PC-3 (cell line): ENCODE data around the gene S100A5. TPM values are rescaled to one million over a fixed set of nuclear protein-coding genes. Genes with fewer than 3 reads are reported as not detected.

Source experiments
- ATAC-seq: fragments of 200-7000 bp; cut with Tn5 transposase; 2 replicates; pipeline ENCODE4 v1.9.1; 2020; ENCODE audit warnings: mild to moderate bottlenecking, moderate library complexity
- BruUV-seq: library from RNA; stranded (reverse); fragments of 400-500 nt; replicated peaks from 2 replicates; lab custom pipeline; 2021; lab: Mats Ljungman, UMichigan
- CTCF ChIA-PET: fragments of 300-600 bp; sonication (Branson Sonifier 250); formaldehyde crosslinking; loops from one replicate; lab custom pipeline; 2022; ENCODE audit warnings: antibody characterized with exemption; lab: Charles Lee
- POLR2A ChIA-PET: fragments of 300-600 bp; sonication (Branson Sonifier 250); formaldehyde crosslinking; loops from one replicate; lab custom pipeline; 2022; ENCODE audit warnings: antibody characterized with exemption; ENCODE audit not compliant: unreplicated experiment; lab: Charles Lee
- DNase-seq: peaks from one replicate; pipeline ENCODE4 v3.0.0-alpha.2; 2015
- H2AFZ ChIP-seq: fragments of 300-600 bp; sonication (generic); 2 replicates; pipeline ENCODE4 v1.6.0; 2016; ENCODE audit warnings: antibody characterized with exemption, low read length
- H3F3A ChIP-seq: fragments of 300-600 bp; sonication (generic); one replicate; pipeline ENCODE4 v1.6.0; 2017; ENCODE audit warnings: antibody characterized with exemption, low read length, control low read depth, mild to moderate bottlenecking; ENCODE audit not compliant: unreplicated experiment
- H3K27ac ChIP-seq: fragments of 300-600 bp; sonication (generic); 2 replicates; pipeline ENCODE4 v1.5.1; 2016; ENCODE audit warnings: mild to moderate bottlenecking, low read length
- H3K27me3 ChIP-seq: fragments of 300-600 bp; sonication (generic); 2 replicates; pipeline ENCODE4 v1.6.1; 2016; ENCODE audit warnings: low read length, mixed read lengths
- H3K36me3 ChIP-seq: fragments of 300-600 bp; sonication (generic); 2 replicates; pipeline ENCODE4 v1.6.1; 2016; ENCODE audit warnings: low read depth, mixed run types, low read length, mixed read lengths
- H3K4me1 ChIP-seq: fragments of 300-600 bp; sonication (generic); 2 replicates; pipeline ENCODE4 v1.5.1; 2016; ENCODE audit warnings: low read length; ENCODE audit not compliant: insufficient read depth
- H3K4me2 ChIP-seq: fragments of 300-600 bp; sonication (generic); 2 replicates; pipeline ENCODE4 v1.6.0; 2016; ENCODE audit warnings: low read length
- H3K4me3 ChIP-seq: fragments of 300-600 bp; sonication (generic); 2 replicates; pipeline ENCODE4 v1.5.1; 2016; ENCODE audit warnings: mild to moderate bottlenecking, low read length, mixed read lengths
- H3K79me2 ChIP-seq: fragments of 300-600 bp; sonication (generic); 2 replicates; pipeline ENCODE4 v1.6.1; 2017; ENCODE audit warnings: low read length, mixed read lengths
- H3K9ac ChIP-seq: fragments of 300-600 bp; sonication (generic); 2 replicates; pipeline ENCODE4 v1.6.0; 2016; ENCODE audit warnings: mild to moderate bottlenecking, low read length
- H3K9me2 ChIP-seq: fragments of 300-600 bp; sonication (generic); replicated peaks from 2 replicates; pipeline ENCODE4 v1.6.1; 2016; ENCODE audit warnings: mixed run types, low read length, mixed read lengths
- H3K9me3 ChIP-seq: fragments of 300-600 bp; sonication (generic); 2 replicates; pipeline ENCODE4 v1.6.1; 2016; ENCODE audit warnings: low read length, mixed read lengths
- H4K20me1 ChIP-seq: fragments of 300-600 bp; sonication (generic); 2 replicates; pipeline ENCODE4 v1.6.1; 2016; ENCODE audit warnings: low read length, mixed read lengths
- EZH2 ChIP-seq: fragments of 300-600 bp; sonication (generic); IDR thresholded peaks from one replicate; pipeline ENCODE4 v1.6.1; 2017; ENCODE audit warnings: antibody characterized with exemption, mild to moderate bottlenecking, low read length; ENCODE audit not compliant: unreplicated experiment
- EZH2phosphoT487 ChIP-seq: fragments of 300-600 bp; sonication (generic); IDR thresholded peaks from 2 replicates; pipeline ENCODE4 v1.6.1; 2018; ENCODE audit warnings: mild to moderate bottlenecking, antibody characterized with exemption, low read length, borderline replicate concordance
- intact Hi-C: fragments of 100-400 bp; cut with micrococcal nuclease; formaldehyde crosslinking; loops from 2 replicates; pipeline ENCODE4 v1.9.0; 2023
- total RNA-seq: library from RNA; depleted of rRNA; stranded (reverse); fragments of >200 nt; gene quantifications from 2 replicates; pipeline ENCODE4 v1.2.3, GENCODE V29; 2014
- TF ChIP-seq, protein P1 (sequence below): fragments of 300-600 bp; sonication (generic); conservative IDR thresholded peaks from 2 replicates; pipeline ENCODE4 v1.5.1; 2017; ENCODE audit warnings: antibody characterized with exemption, low read depth, mild to moderate bottlenecking, low read length

Gene S100A5
- total RNA-seq, 1 experiment from 2014 or later: 6.3 TPM

DNA sequence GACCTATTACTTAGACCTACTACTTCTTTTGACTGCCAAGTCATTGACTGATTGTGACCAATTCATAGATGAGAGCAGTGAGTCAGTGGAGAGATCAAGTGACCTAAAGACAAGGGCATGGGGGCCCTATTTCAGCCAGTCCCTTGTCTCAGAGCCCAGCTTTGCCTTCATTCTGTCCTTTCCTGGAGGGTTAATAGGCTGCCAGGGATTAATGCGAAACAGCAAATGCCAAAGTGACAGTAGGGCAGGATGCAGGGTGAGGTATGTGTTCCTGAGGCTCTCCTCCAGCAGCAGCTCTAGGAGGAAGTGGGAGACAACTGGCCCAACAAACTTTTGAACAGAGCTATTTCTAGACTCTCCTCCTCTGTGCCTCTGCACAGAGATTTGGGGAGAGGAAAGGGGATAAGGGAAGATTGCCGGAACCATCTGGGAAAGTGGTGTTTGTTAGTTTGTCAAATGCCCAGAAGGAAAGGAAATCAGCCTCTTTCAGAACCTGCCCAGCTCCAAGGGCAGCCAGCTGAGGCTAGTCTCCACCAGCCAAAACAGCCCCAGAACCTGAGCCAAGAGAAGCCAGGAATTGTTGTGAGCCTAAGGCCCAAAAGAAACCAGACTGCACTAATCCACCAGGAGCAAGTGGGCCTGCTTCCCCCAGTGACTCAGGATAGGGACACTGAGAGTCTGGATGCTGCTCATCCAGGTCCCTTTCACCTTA lies 13.3 kb upstream of the S100A5 start:
- Histone ChIP-seq H3K36me3 (no peaks in the 10 kb centered on the region), H4K20me1 (no peaks in the 10 kb centered on the region), H3K79me2 (no peaks in the 10 kb centered on the region), H3K9me2 (no peaks in the 10 kb centered on the region), H2AFZ (no peak overlapping the region), H3K4me3 (no peak overlapping the region), H3K4me1 (peaks cover 12% of the 10 kb centered on the region), H3K9me3 (no peaks in the 10 kb centered on the region), H3F3A (no peaks in the 10 kb centered on the region), H3K9ac (no peak overlapping the region), H3K4me2 (no peak overlapping the region), H3K27ac (no peak overlapping the region), H3K27me3 (no peaks in the 10 kb centered on the region)
- ChIA-PET POLR2A (interaction anchor here (1.2 kb wide), 1 partner anchor 14 kb away, joined by 3 read pairs; no protein-coding TSS in a partner anchor), CTCF (no interaction called here)
- TF ChIP-seq EZH2phosphoT487: no peak
- TF ChIP-seq, protein P1, sequence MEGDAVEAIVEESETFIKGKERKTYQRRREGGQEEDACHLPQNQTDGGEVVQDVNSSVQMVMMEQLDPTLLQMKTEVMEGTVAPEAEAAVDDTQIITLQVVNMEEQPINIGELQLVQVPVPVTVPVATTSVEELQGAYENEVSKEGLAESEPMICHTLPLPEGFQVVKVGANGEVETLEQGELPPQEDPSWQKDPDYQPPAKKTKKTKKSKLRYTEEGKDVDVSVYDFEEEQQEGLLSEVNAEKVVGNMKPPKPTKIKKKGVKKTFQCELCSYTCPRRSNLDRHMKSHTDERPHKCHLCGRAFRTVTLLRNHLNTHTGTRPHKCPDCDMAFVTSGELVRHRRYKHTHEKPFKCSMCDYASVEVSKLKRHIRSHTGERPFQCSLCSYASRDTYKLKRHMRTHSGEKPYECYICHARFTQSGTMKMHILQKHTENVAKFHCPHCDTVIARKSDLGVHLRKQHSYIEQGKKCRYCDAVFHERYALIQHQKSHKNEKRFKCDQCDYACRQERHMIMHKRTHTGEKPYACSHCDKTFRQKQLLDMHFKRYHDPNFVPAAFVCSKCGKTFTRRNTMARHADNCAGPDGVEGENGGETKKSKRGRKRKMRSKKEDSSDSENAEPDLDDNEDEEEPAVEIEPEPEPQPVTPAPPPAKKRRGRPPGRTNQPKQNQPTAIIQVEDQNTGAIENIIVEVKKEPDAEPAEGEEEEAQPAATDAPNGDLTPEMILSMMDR: no peak
- no peak for TF ChIP-seq EZH2
- DNase-seq: no peak
- BruUV-seq: no TSS peak
- intact Hi-C loops: no loop called here
- ATAC-seq: no peak

DNA sequence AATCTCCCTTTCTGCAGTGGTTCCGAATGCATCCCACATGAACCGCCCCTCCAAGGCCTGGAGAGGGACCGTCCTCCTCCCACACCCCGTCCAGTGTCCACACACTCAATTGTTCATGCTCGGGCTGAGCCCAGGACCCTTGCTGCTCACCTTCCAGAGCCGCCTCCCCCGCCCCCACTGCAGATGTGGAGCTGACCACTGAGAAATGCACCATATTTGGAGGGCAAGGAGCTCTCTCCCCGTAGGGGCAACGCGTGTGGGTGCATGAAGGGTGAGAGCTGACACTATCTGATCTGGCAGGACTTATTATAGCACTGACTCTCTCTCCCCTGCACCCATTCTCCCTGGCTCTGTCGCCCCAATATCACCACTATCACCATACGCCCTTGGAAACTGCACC lies 12.4 kb upstream of the S100A5 start:
- Histone ChIP-seq H3K36me3 (no peaks in the 10 kb centered on the region), H3K4me3 (no peak overlapping the region), H4K20me1 (no peaks in the 10 kb centered on the region), H3K27me3 (no peaks in the 10 kb centered on the region), H3K9ac (no peak overlapping the region), H3K4me2 (no peak overlapping the region), H3K9me3 (no peaks in the 10 kb centered on the region), H2AFZ (no peak overlapping the region), H3K9me2 (no peaks in the 10 kb centered on the region), H3K4me1 (peaks cover 21% of the 10 kb centered on the region), H3K27ac (no peak overlapping the region), H3K79me2 (no peaks in the 10 kb centered on the region), H3F3A (no peaks in the 10 kb centered on the region)
- ATAC-seq: no peak
- TF ChIP-seq EZH2 (no peak), EZH2phosphoT487 (no peak)
- TF ChIP-seq, protein P1: no peak
- CTCF ChIA-PET: no interaction called here
- intact Hi-C loops: no loop called here
- DNase-seq: no peak
- no TSS peak for BruUV-seq
- POLR2A ChIA-PET: interaction anchor here (1.2 kb wide), 1 partner anchor 13 kb away, joined by 3 read pairs; no protein-coding TSS in a partner anchor

DNA sequence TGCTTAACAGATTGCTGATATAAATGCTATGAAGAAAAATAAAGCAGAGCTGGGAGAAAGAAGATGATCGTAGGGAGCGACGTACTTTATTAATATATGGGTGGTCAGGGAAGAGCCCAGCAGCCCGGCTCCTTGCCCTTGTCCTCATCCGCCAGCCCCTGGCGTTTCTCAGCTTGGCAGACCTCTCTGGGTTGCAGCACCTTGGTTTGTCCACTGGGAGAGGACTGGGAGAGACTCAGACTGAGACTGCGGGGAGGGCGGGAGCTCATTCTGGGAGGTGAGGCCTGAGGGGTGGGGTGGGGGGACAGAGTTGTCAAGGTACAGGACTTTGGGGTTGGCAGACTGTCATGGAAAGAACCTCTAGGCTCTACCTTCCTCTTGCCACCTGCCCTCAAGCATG lies 11.6 kb upstream of the S100A5 start:
- H3F3A ChIP-seq: no peaks in the 10 kb centered on the region
- H2AFZ ChIP-seq: no peak overlapping the region
- no peaks in the 10 kb centered on the region for H3K36me3 ChIP-seq
- no peaks in the 10 kb centered on the region for H3K9me3 ChIP-seq
- H3K9ac ChIP-seq: no peak overlapping the region
- ChIA-PET CTCF (interaction anchor here (0.6 kb wide), 2 partner anchors 82 to 1515 kb away, joined by 5 to 6 read pairs; partner anchors contain the start of gene CHTOP), POLR2A (no interaction called here)
- H3K27ac ChIP-seq: no peak overlapping the region
- no peaks in the 10 kb centered on the region for H3K79me2 ChIP-seq
- no peak overlapping the region for H3K4me3 ChIP-seq
- BruUV-seq: no TSS peak
- H3K4me2 ChIP-seq: no peak overlapping the region
- intact Hi-C loops: no loop called here
- TF ChIP-seq, protein P1: no peak
- no peak for TF ChIP-seq EZH2
- no peak for TF ChIP-seq EZH2phosphoT487
- no peaks in the 10 kb centered on the region for H4K20me1 ChIP-seq
- DNase-seq: no peak
- H3K27me3 ChIP-seq: no peaks in the 10 kb centered on the region
- no peaks in the 10 kb centered on the region for H3K9me2 ChIP-seq
- peaks cover 22% of the 10 kb centered on the region for H3K4me1 ChIP-seq
- no peak for ATAC-seq
